HepG2 (cell line): ENCODE results near the gene GPR156. TPM values are rescaled to one million over a fixed set of nuclear protein-coding genes. Genes with fewer than 3 reads are reported as not detected.

ENCODE experiments used
- ATAC-seq: fragments of 200-7000 bp; cut with Tn5 transposase; 3 replicates; pipeline ENCODE4 v1.9.1; 2020; ENCODE audit warnings: mild to moderate bottlenecking, moderate library complexity
- BruUV-seq: library from RNA; stranded (reverse); fragments of 400-500 nt; replicated peaks from 2 replicates; lab custom pipeline; 2021; lab: Mats Ljungman, UMichigan
- CTCF ChIA-PET: fragments of 300-600 bp; formaldehyde crosslinking; extraction: SDS; loops from one replicate; lab custom pipeline; 2021; ENCODE audit warnings: low total read pairs, inconsistent platforms, low intra/inter-chr PET ratio; lab: Yijun Ruan, JAX
- POLR2A ChIA-PET: fragments of 350-600 bp; sonication (Branson Sonifier 250); formaldehyde crosslinking; loops from one replicate; lab custom pipeline; 2020; ENCODE audit warnings: antibody characterized with exemption, inconsistent platforms; lab: Yijun Ruan, JAX
- DNase-seq: peaks from one replicate; pipeline ENCODE4 v3.0.0-alpha.2; 2015; ENCODE audit warnings: low spot score
- FAIRE-seq: peaks from 3 replicates; lab custom pipeline; 2011; peaks lifted over from hg19 to GRCh38; lab: Jason Lieb, UNC
- H2AFZ ChIP-seq: one replicate; pipeline ENCODE4 v1.6.1; 2011; ENCODE audit warnings: low read length, inconsistent platforms
- H3K27ac ChIP-seq: fragments of 300-600 bp; 3 replicates; pipeline ENCODE4 v1.8.0; 2011; ENCODE audit warnings: mixed run types, mild to moderate bottlenecking, mixed read lengths, low read length, inconsistent platforms; ENCODE audit not compliant: insufficient read depth; ENCODE audit errors: extremely low read length
- H3K27me3 ChIP-seq, 2 experiments: fragments of 200-600 bp in 1 of 2; 2 replicates in 1 of 2; 3 replicates in 1 of 2; pipeline versions ENCODE4 v1.6.0 to v1.8.0; 2011; ENCODE audit warnings: low read length in 2 of 2, mild to moderate bottlenecking in 2 of 2, moderate library complexity in 2 of 2, inconsistent platforms in 1 of 2; ENCODE audit not compliant: insufficient read depth in 2 of 2, control insufficient read depth in 1 of 2
- H3K36me3 ChIP-seq, 2 experiments: fragments of 200-600 bp in 1 of 2; replicated peaks in 1 of 2; 2 replicates in 1 of 2; 3 replicates in 1 of 2; pipeline versions ENCODE4 v1.5.1 to v1.8.0; 2011; ENCODE audit warnings: low read length in 2 of 2, inconsistent platforms in 1 of 2; ENCODE audit not compliant: insufficient read depth in 2 of 2, control insufficient read depth in 1 of 2
- H3K4me1 ChIP-seq: 2 replicates; pipeline ENCODE4 v1.5.1; 2012; ENCODE audit warnings: low read length, inconsistent platforms; ENCODE audit not compliant: insufficient read depth
- H3K4me2 ChIP-seq: 2 replicates; pipeline ENCODE4 v1.6.0; 2011; ENCODE audit warnings: low read depth, low read length, inconsistent platforms
- H3K4me3 ChIP-seq, 3 experiments: fragments of 200-600 bp in 1 of 3; sonication (generic), shearing (Covaris generic) in 1 of 3; replicated peaks in 1 of 3; 2 replicates each; pipeline ENCODE4 v1.5.1; 2011 to 2016; ENCODE audit warnings: low read length in 3 of 3, inconsistent platforms in 2 of 3, low read depth in 2 of 3, mild to moderate bottlenecking in 2 of 3, control low read depth in 1 of 3, mixed read lengths in 1 of 3; ENCODE audit not compliant: insufficient read depth in 1 of 3
- H3K79me2 ChIP-seq: one replicate; pipeline ENCODE4 v1.6.1; 2011; ENCODE audit warnings: low read length, inconsistent platforms; ENCODE audit not compliant: insufficient read depth
- H3K9ac ChIP-seq: 2 replicates; pipeline ENCODE4 v1.6.0; 2011; ENCODE audit warnings: mild to moderate bottlenecking, low read depth, low read length, inconsistent platforms; ENCODE audit not compliant: insufficient read depth
- H3K9me3 ChIP-seq: 2 replicates; pipeline ENCODE4 v1.5.1; 2012; ENCODE audit warnings: mild to moderate bottlenecking, low read length
- H4K20me1 ChIP-seq: 2 replicates; pipeline ENCODE4 v1.6.0; 2011; ENCODE audit warnings: inconsistent platforms, mild to moderate bottlenecking, low read length, moderate library complexity; ENCODE audit not compliant: insufficient read depth
- DNMT1 ChIP-seq: sonication (generic); formaldehyde crosslinking; IDR thresholded peaks from 2 replicates; pipeline ENCODE4 v1.5.1; 2020; ENCODE audit warnings: mild to moderate bottlenecking, missing genetic modification reagents
- GABPB1 ChIP-seq: IDR thresholded peaks from 2 replicates; pipeline ENCODE4 v1.6.1; 2016; ENCODE audit warnings: mild to moderate bottlenecking, missing genetic modification reagents, moderate library complexity, missing compliant biosample characterization
- RORA ChIP-seq: sonication (generic); formaldehyde crosslinking; IDR thresholded peaks from 2 replicates; pipeline ENCODE4 v1.5.0; 2020; ENCODE audit warnings: mild to moderate bottlenecking, missing genetic modification reagents, moderate library complexity
- SOX6 ChIP-seq, 2 experiments: fragments of 450-650 bp in 1 of 2; sonication (generic) in 1 of 2; formaldehyde crosslinking in 1 of 2; IDR thresholded peaks; 2 replicates each; pipeline versions ENCODE4 v1.4.0 to v1.6.1; 2017 to 2020; ENCODE audit warnings: antibody characterized with exemption in 1 of 2, mild to moderate bottlenecking in 1 of 2, missing genetic modification reagents in 1 of 2
- ZNF10 ChIP-seq: sonication (generic); formaldehyde crosslinking; IDR thresholded peaks from 2 replicates; pipeline ENCODE4 v1.4.0; 2020; ENCODE audit warnings: mild to moderate bottlenecking, low read depth, missing genetic modification reagents, borderline replicate concordance
- ZNF18 ChIP-seq: sonication (generic); formaldehyde crosslinking; IDR thresholded peaks from 2 replicates; pipeline ENCODE4 v1.8.0; 2022; ENCODE audit warnings: mild to moderate bottlenecking, missing genetic modification reagents; ENCODE audit not compliant: insufficient replicate concordance
- ZNF629 ChIP-seq: sonication (generic); formaldehyde crosslinking; conservative IDR thresholded peaks from 2 replicates; pipeline ENCODE4 v1.5.0; 2020; ENCODE audit warnings: missing genetic modification reagents
- ZNF782 ChIP-seq: sonication (generic); formaldehyde crosslinking; IDR thresholded peaks from 2 replicates; pipeline ENCODE4 v1.4.0; 2020; ENCODE audit warnings: missing genetic modification reagents, mild to moderate bottlenecking, borderline replicate concordance
- ZNF839 ChIP-seq: sonication (generic); formaldehyde crosslinking; IDR thresholded peaks from 2 replicates; pipeline ENCODE4 v1.4.0; 2020; ENCODE audit warnings: missing genetic modification reagents, mild to moderate bottlenecking, borderline replicate concordance
- WGBS: methylation state at CpG from one replicate; pipeline ENCODE4 v1.1.6; 2017; ENCODE audit warnings: low lambda C conversion rate; 5-methylcytosine and 5-hydroxymethylcytosine counted together
- in situ Hi-C: cut with HindIII; loops from 2 replicates; pipeline ENCODE4 v1.10.0; 2017; ENCODE audit warnings: low pct_unique_long_range_greater_than_20kb; ENCODE audit not compliant: extremely low pct_ligation_motif_present
- intact Hi-C: fragments of 100-400 bp; cut with micrococcal nuclease; formaldehyde crosslinking; loops from one replicate; pipeline ENCODE4 v1.10.0; 2022; ENCODE audit not compliant: unreplicated experiment
- polyA plus RNA-seq, 8 experiments: library from polyadenylated mRNA; depleted of rRNA in 3 of 8; stranded (reverse) in 7 of 8; unstranded in 1 of 8; fragments of >200 nt; fragmentation: Illumina TruSeq in 4 of 8; extraction: Trizol in 4 of 8; gene quantifications; 2 replicates each; pipeline versions ENCODE4 v1.2.1 to v1.2.3, GENCODE V29; 2011 to 2016; ENCODE audit warnings: low read depth in 4 of 8, missing spikeins in 1 of 8, mixed read lengths in 1 of 8; ENCODE audit not compliant: insufficient read depth in 1 of 8
- total RNA-seq, 5 experiments: library from RNA; depleted of rRNA; stranded (reverse); fragments of >200 nt; fragmentation: Illumina TruSeq; extraction: Trizol; gene quantifications; 2 replicates each; pipeline ENCODE4 v1.2.3, GENCODE V29; 2016; ENCODE audit warnings: low read depth in 1 of 5

The GPR156 gene
- total and polyA plus RNA-seq, 2 of the 13 experiments (the other 11 are each of a cell fraction or from before 2014, with no cell fraction given) = not detected

- intact Hi-C loops (no loop called here), in situ Hi-C loops (no loop called here)
- no peaks in the 10 kb centered on the region for H3K4me1 ChIP-seq
- no peak for FAIRE-seq
- WGBS = 67% methylated on average over 2 of the region's 2 CpGs
- no peak for DNase-seq
- H3K4me3 ChIP-seq = no peak overlapping the region
- BruUV-seq = no TSS peak
- no peaks in the 10 kb centered on the region for H3K9me3 ChIP-seq
- no peak for TF ChIP-seq ZNF782 (CRISPR knock-in tag)
- TF ChIP-seq ZNF629 (CRISPR knock-in tag) = no peak
- no peak for TF ChIP-seq ZNF18
- TF ChIP-seq DNMT1 (CRISPR knock-in tag) = no peak
- TF ChIP-seq ZNF839 = no peak
- no peak for TF ChIP-seq GABPB1
- TF ChIP-seq ZNF10 (CRISPR knock-in tag) = no peak
- TF ChIP-seq SOX6 (IDR thresholded peaks at IDR 0.05) = no peak
- TF ChIP-seq SOX6 (CRISPR knock-in tag; IDR thresholded peaks at IDR 0.05) = no peak
- no peak for TF ChIP-seq RORA
- POLR2A ChIA-PET = no interaction called here
- no peak overlapping the region for H3K4me2 ChIP-seq
- H3K27me3 ChIP-seq = no peaks in the 10 kb centered on the region
- no peaks in the 10 kb centered on the region for H3K79me2 ChIP-seq
- no peak overlapping the region for H3K27ac ChIP-seq
- no peaks in the 10 kb centered on the region for H3K36me3 ChIP-seq
- H3K9ac ChIP-seq = no peak overlapping the region
- CTCF ChIA-PET = no interaction called here
- no peak overlapping the region for H2AFZ ChIP-seq
- ATAC-seq = no peak
- H4K20me1 ChIP-seq = no peaks in the 10 kb centered on the region
These were observed 60.8 kb downstream of the GPR156 start for GRCh38 chr3:120224237-120224636.
